Activated CD4-positive, alpha-beta T cell treated with anti-CD3 and anti-CD28 coated beads, Interleukin-2, Interleukin-4, amounts not matched to agents 100 ng/mL and 50 ng/mL, durations not matched to agents 16 hours and 8 hours (primary cell): ENCODE results near the gene BPGM.

Experiments used
- DNase-seq: peaks from one replicate; pipeline ENCODE4 v3.0.0-alpha.2; 2020; ENCODE audit warnings: low spot score

The BPGM gene

DNA sequence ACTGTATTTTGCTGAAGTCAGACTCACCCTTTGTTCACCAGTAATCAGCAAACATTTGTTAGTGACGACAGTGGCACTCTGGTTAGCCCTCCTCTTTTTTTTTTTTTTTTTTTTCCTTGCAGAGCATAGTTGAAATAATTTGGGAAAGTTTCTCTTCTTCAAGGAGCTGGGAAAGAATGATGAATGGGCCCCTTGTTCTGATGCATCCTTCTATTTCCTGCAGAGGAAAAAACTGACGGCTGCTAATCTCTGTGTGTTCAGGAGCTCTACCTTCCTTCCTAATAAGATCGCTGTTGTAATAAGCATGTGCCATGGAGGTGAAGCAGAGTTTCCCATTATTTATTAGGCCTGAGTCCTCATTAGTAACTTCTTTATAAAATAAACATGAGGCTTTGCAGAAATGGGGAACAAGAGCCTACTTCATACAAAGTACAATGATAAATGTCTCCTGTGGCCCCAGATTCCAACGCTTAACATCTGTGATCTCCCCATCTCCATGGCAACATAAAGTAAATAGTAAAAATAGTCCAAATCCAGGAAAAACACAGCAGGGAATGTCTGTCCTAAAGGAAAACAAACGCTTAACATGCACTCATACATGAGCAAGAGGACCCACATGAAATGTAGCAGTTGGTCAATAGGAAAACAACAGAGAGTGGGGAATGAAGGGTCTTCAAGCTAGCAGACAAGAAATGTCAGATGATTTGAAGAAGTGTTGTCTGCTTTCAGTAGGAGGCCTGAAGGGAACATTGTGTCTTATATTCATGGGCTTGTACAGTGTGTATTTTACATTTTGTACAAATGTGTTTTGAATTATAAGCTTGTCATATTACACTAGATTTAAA, 73.7 kb downstream of the BPGM start:
- no peak for DNase-seq

GRCh38 chr7:134721171-134721570, 74.5 kb downstream of the BPGM start:
- no peak for DNase-seq

DNA sequence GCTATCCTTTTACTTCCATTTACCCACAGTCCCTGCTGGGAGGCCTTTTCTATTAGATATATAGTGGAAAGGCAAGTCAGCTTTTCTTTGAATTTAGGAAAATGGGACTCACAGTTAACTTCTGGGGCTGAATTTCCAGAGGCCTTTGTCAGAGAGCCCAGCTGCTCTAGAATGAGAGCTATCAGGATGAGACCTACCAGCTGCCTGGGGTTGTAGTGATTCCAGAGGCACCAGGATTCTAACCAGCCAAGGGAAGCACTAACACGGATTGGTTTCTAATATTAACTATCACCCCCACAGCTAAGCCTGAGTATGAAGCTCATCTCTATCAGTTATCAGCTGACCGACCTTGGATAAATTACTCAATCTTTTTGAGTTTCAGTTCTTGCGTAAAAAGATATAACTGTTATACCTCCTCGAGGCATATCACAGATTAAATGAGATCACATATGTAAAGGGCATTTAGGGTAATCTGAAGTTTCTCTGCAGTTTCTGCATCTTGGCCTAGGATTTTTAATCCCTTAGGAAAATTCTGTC, 76.2 kb downstream of the BPGM start:
- no peak for DNase-seq

GRCh38 chr7:134723892-134724291, 77.2 kb downstream of the BPGM start:
- no peak for DNase-seq

- DNase-seq, result peak; percentile 46
These were observed 78.0 kb downstream of the BPGM start for GRCh38 chr7:134724606-134725005.

GRCh38 chr7:134726581-134726980, 79.9 kb downstream of the BPGM start:
- DNase-seq, result no peak

- DNase-seq, result no peak
These were observed 81.1 kb downstream of the BPGM start for GRCh38 chr7:134727711-134728110.
